Measurements from ENCODE around the gene ACTL7A.

ACTL7A gene

DNA sequence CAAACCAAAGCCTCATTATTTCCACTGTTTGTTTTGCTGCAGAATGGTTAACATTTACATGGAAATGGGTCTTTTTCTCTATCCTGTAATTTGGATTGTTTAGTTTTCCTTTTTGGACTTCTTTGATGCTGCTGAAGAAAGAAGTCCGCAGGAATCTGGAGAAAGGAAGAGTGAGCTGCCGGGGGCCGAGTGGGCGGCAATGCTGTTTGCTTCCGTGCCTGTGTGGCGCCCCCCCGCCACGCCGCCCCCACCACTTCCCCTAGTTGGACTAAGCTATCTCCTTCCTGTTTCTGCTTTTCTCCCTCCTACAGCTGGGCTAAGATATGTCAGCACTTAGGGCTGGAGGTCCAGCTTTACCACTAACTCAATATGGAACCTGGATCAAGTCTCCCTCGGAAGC is 46.0 kb upstream of the ACTL7A start:
- ATAC-seq: no peak
- no peak for TF ChIP-seq BACH2 (CRISPR knock-in tag; IDR thresholded peaks at IDR 0.05; ENCODE audit: borderline replicate concordance)

DNA sequence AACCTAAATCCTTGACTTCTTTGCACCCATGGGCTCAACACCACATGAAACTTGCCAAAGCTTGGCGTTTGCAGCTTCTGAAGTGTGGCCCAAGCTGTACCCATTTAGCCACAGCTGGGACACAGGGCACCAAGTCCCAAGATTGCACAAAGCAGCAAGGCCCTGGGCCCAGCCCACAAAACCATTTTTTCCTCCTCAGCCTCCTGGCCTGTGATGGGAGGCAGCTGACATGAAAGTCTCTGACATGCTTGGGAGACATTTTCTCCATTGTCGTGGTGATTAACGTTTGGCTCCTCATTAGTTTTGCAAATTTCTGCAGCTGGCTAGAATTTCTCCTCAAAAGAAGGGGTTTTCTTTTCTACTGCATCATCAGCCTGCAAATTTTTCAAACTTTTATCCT is 38.2 kb upstream of the ACTL7A start:
- no peak for ATAC-seq
- TF ChIP-seq ZFP3 (CRISPR knock-in tag; IDR thresholded peaks at IDR 0.05) (no peak), OSR1 (CRISPR knock-in tag; IDR thresholded peaks at IDR 0.05) (no peak), RARB (CRISPR knock-in tag; IDR thresholded peaks at IDR 0.05) (no peak), SNAI2 (CRISPR knock-in tag; IDR thresholded peaks at IDR 0.05) (no peak), PPARA (CRISPR knock-in tag; IDR thresholded peaks at IDR 0.05; ENCODE audit: borderline replicate concordance) (no peak)

DNA sequence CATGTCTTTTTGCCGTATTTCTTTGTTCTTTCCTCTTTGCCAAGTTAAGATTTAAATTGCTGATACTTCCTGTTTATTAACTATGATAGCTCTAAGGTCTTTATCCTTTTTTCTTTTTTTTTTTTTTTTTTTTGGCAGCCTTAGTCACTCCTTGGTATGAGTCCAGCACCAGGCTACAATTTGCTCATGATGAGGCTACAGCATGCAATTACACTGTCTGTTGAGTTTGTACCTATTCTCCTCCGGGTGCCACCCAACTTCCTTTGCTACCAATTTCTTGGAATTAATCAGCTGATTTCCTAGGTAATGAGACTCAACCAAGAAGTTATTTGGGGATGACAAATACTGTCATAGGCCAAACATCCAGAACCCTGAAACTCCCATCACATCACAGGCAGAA is 31.8 kb upstream of the ACTL7A start:
- ATAC-seq: no peak
- TF ChIP-seq, protein P1, sequence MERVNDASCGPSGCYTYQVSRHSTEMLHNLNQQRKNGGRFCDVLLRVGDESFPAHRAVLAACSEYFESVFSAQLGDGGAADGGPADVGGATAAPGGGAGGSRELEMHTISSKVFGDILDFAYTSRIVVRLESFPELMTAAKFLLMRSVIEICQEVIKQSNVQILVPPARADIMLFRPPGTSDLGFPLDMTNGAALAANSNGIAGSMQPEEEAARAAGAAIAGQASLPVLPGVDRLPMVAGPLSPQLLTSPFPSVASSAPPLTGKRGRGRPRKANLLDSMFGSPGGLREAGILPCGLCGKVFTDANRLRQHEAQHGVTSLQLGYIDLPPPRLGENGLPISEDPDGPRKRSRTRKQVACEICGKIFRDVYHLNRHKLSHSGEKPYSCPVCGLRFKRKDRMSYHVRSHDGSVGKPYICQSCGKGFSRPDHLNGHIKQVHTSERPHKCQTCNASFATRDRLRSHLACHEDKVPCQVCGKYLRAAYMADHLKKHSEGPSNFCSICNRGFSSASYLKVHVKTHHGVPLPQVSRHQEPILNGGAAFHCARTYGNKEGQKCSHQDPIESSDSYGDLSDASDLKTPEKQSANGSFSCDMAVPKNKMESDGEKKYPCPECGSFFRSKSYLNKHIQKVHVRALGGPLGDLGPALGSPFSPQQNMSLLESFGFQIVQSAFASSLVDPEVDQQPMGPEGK (CRISPR knock-in tag; IDR thresholded peaks at IDR 0.05; ENCODE audit: borderline replicate concordance): no peak
- TF ChIP-seq ZFP3 (CRISPR knock-in tag; IDR thresholded peaks at IDR 0.05) (no peak), PPARA (CRISPR knock-in tag; IDR thresholded peaks at IDR 0.05; ENCODE audit: borderline replicate concordance) (no peak), RARB (CRISPR knock-in tag; IDR thresholded peaks at IDR 0.05) (no peak), TOX (CRISPR knock-in tag; IDR thresholded peaks at IDR 0.05; ENCODE audit: borderline replicate concordance) (no peak), ISL1 (CRISPR knock-in tag; IDR thresholded peaks at IDR 0.05) (no peak), ZC3H10 (CRISPR knock-in tag; IDR thresholded peaks at IDR 0.05) (no peak), ZFP30 (CRISPR knock-in tag; IDR thresholded peaks at IDR 0.05) (no peak), ZNF8 (CRISPR knock-in tag; IDR thresholded peaks at IDR 0.05) (no peak), TCF4 (CRISPR knock-in tag; IDR thresholded peaks at IDR 0.05; ENCODE audit: borderline replicate concordance) (no peak), SNAI2 (CRISPR knock-in tag; IDR thresholded peaks at IDR 0.05) (no peak), ARNTL (CRISPR knock-in tag; IDR thresholded peaks at IDR 0.05; ENCODE audit: borderline replicate concordance, low read depth) (no peak), OSR1 (CRISPR knock-in tag; IDR thresholded peaks at IDR 0.05) (no peak), ZNF70 (CRISPR knock-in tag; IDR thresholded peaks at IDR 0.05) (no peak)
- TF ChIP-seq, protein P2, sequence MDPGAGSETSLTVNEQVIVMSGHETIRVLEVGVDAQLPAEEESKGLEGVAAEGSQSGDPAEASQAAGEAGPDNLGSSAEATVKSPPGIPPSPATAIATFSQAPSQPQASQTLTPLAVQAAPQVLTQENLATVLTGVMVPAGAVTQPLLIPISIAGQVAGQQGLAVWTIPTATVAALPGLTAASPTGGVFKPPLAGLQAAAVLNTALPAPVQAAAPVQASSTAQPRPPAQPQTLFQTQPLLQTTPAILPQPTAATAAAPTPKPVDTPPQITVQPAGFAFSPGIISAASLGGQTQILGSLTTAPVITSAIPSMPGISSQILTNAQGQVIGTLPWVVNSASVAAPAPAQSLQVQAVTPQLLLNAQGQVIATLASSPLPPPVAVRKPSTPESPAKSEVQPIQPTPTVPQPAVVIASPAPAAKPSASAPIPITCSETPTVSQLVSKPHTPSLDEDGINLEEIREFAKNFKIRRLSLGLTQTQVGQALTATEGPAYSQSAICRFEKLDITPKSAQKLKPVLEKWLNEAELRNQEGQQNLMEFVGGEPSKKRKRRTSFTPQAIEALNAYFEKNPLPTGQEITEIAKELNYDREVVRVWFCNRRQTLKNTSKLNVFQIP (CRISPR knock-in tag; IDR thresholded peaks at IDR 0.05; ENCODE audit: borderline replicate concordance, low read depth): no peak
- TF ChIP-seq, protein P3, sequence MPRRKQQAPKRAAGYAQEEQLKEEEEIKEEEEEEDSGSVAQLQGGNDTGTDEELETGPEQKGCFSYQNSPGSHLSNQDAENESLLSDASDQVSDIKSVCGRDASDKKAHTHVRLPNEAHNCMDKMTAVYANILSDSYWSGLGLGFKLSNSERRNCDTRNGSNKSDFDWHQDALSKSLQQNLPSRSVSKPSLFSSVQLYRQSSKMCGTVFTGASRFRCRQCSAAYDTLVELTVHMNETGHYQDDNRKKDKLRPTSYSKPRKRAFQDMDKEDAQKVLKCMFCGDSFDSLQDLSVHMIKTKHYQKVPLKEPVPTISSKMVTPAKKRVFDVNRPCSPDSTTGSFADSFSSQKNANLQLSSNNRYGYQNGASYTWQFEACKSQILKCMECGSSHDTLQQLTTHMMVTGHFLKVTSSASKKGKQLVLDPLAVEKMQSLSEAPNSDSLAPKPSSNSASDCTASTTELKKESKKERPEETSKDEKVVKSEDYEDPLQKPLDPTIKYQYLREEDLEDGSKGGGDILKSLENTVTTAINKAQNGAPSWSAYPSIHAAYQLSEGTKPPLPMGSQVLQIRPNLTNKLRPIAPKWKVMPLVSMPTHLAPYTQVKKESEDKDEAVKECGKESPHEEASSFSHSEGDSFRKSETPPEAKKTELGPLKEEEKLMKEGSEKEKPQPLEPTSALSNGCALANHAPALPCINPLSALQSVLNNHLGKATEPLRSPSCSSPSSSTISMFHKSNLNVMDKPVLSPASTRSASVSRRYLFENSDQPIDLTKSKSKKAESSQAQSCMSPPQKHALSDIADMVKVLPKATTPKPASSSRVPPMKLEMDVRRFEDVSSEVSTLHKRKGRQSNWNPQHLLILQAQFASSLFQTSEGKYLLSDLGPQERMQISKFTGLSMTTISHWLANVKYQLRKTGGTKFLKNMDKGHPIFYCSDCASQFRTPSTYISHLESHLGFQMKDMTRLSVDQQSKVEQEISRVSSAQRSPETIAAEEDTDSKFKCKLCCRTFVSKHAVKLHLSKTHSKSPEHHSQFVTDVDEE (CRISPR knock-in tag; IDR thresholded peaks at IDR 0.05): no peak

DNA sequence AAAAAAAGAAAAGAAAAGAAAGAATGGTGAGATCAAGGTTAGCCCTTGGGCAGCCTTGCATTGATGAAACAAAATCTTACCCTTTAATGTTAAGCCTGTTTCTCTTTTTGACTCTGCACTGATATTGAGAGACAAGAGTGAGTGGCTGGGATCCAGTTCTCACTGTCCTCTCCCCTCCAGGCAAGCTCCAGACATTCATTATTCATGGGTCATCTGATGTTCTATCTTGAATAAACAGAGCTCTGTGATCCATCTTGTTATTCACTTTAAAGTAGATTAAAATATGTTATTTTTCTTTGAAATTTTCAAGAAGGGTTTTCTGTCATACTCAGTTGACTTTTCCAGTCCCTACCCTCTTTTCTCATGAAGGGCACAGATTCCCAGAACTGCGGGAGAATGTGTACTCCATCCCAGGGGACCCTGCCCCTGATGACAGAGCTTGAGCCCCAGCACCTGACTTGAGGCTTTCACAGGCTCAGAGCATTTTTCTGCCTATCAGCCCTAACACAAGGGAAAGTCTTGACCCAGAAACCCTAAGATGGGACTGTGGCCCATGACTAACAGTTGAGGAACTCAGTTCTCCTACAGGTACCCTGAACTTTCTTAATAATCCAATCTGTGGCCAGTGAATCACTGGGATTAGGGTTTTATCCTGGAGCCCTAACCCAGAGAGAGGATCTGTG is 30.4 kb upstream of the ACTL7A start:
- TF ChIP-seq RARB (CRISPR knock-in tag; IDR thresholded peaks at IDR 0.05) (no peak), PPARA (CRISPR knock-in tag; IDR thresholded peaks at IDR 0.05; ENCODE audit: borderline replicate concordance) (no peak), ZC3H10 (CRISPR knock-in tag; IDR thresholded peaks at IDR 0.05) (no peak)
- TF ChIP-seq, protein P4, sequence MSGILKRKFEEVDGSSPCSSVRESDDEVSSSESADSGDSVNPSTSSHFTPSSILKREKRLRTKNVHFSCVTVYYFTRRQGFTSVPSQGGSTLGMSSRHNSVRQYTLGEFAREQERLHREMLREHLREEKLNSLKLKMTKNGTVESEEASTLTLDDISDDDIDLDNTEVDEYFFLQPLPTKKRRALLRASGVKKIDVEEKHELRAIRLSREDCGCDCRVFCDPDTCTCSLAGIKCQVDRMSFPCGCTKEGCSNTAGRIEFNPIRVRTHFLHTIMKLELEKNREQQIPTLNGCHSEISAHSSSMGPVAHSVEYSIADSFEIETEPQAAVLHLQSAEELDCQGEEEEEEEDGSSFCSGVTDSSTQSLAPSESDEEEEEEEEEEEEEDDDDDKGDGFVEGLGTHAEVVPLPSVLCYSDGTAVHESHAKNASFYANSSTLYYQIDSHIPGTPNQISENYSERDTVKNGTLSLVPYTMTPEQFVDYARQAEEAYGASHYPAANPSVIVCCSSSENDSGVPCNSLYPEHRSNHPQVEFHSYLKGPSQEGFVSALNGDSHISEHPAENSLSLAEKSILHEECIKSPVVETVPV (CRISPR knock-in tag; IDR thresholded peaks at IDR 0.05): no peak
- no peak for ATAC-seq

DNA sequence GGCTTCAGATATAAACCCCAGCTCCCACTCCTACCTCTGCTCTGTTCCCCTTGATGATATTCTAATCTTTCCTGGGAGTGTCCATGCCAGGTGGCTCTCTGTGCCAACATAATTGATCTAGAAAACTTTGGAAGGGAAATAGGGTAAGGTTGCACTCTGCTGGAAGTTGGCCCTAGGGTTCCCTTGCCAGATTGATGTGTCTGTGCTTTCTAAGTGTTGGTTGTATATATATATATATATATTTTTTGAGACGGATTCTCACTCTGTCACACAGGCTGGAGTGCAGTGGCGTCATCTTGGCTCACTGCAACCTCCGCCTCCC is 29.9 kb upstream of the ACTL7A start:
- no peak for ATAC-seq
- TF ChIP-seq ZNF8 (CRISPR knock-in tag; IDR thresholded peaks at IDR 0.05): no peak
- TF ChIP-seq, protein P1 (CRISPR knock-in tag; IDR thresholded peaks at IDR 0.05; ENCODE audit: borderline replicate concordance): no peak
- no peak for TF ChIP-seq BACH2 (CRISPR knock-in tag; IDR thresholded peaks at IDR 0.05; ENCODE audit: borderline replicate concordance)
- TF ChIP-seq RARB (CRISPR knock-in tag; IDR thresholded peaks at IDR 0.05): no peak
- TF ChIP-seq, protein P5, sequence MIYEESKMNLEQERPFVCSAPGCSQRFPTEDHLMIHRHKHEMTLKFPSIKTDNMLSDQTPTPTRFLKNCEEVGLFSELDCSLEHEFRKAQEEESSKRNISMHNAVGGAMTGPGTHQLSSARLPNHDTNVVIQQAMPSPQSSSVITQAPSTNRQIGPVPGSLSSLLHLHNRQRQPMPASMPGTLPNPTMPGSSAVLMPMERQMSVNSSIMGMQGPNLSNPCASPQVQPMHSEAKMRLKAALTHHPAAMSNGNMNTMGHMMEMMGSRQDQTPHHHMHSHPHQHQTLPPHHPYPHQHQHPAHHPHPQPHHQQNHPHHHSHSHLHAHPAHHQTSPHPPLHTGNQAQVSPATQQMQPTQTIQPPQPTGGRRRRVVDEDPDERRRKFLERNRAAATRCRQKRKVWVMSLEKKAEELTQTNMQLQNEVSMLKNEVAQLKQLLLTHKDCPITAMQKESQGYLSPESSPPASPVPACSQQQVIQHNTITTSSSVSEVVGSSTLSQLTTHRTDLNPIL (CRISPR knock-in tag; IDR thresholded peaks at IDR 0.05; ENCODE audit: low read depth): no peak
- TF ChIP-seq ISL1 (CRISPR knock-in tag; IDR thresholded peaks at IDR 0.05): no peak
- TF ChIP-seq, protein P4 (CRISPR knock-in tag; IDR thresholded peaks at IDR 0.05): no peak
- no peak for TF ChIP-seq ARNTL (CRISPR knock-in tag; IDR thresholded peaks at IDR 0.05; ENCODE audit: borderline replicate concordance, low read depth)
- no peak for TF ChIP-seq ZNF565 (CRISPR knock-in tag; conservative IDR thresholded peaks at IDR 0.05; ENCODE audit: low read depth)
- TF ChIP-seq ZFP30 (CRISPR knock-in tag; IDR thresholded peaks at IDR 0.05): no peak

Measured in SK-N-SH treated with all-trans-retinoic acid at 6 μM for 48 hours (cell line).